GM23338 (cell line): ENCODE data around the gene NLRC5.

Source experiments
- CTCF ChIP-seq, 2 experiments: fragments of 200-600 bp in 1 of 2; sonication (generic) in 1 of 2; conservative IDR thresholded peaks; 2 replicates each; pipeline versions ENCODE4 v1.5.1 to v1.6.1; 2016 to 2017; ENCODE audit warnings: antibody characterized with exemption in 2 of 2, low read depth in 2 of 2, mild to moderate bottlenecking in 2 of 2, moderate library complexity in 1 of 2
- POLR2AphosphoS5 ChIP-seq: IDR thresholded peaks from 2 replicates; pipeline ENCODE4 v1.6.1; 2016; ENCODE audit warnings: antibody characterized with exemption, low read depth

GRCh38 chr16:56950455-56950854 lies 38.9 kb upstream of the NLRC5 start:
- TF ChIP-seq CTCF (conservative IDR thresholded peaks at IDR 0.05; ENCODE audit: low read depth in 2 of 2) (no peak), POLR2AphosphoS5 (no peak)
